Natural killer cell (primary cell): ENCODE results near the gene HIVEP3. TPM values are rescaled to one million over a fixed set of nuclear protein-coding genes. Genes with fewer than 3 reads are reported as not detected.

ENCODE experiments used
- ATAC-seq, 3 donors: fragments of 150-1000 bp in 2 of 3; fragments of 200-7000 bp in 1 of 3; cut with Tn5 transposase; 1 replicate in 1 of 3; 2 replicates in 2 of 3; pipeline ENCODE4 v1.10.0; 2021; ENCODE audit warnings: mild to moderate bottlenecking in 2 of 3, moderate library complexity in 2 of 3
- DNase-seq, 2 donors: peaks; one replicate each; pipeline versions ENCODE4 v3.0.0 to v3.0.0-alpha.2; 2013 to 2021; ENCODE audit warnings: mixed read lengths in 1 of 2
- H3K27ac ChIP-seq: one replicate; pipeline ENCODE4 v1.5.1; 2013; ENCODE audit warnings: mild to moderate bottlenecking, low read length
- H3K27me3 ChIP-seq: one replicate; pipeline ENCODE4 v1.6.1; 2013; ENCODE audit warnings: low read length; ENCODE audit not compliant: control insufficient read depth, insufficient read depth
- H3K36me3 ChIP-seq: one replicate; pipeline ENCODE4 v1.6.1; 2013; ENCODE audit warnings: low read length; ENCODE audit not compliant: control insufficient read depth, insufficient read depth
- H3K4me1 ChIP-seq: one replicate; pipeline ENCODE4 v1.6.1; 2013; ENCODE audit warnings: low read length; ENCODE audit not compliant: control insufficient read depth, insufficient read depth
- H3K4me3 ChIP-seq: one replicate; pipeline ENCODE4 v1.5.1; 2013; ENCODE audit warnings: low read length
- H3K9me3 ChIP-seq: one replicate; pipeline ENCODE4 v1.6.1; 2013; ENCODE audit warnings: low read length; ENCODE audit not compliant: control insufficient read depth, insufficient read depth
- H3K27ac Mint-ChIP-seq, 2 donors: one replicate each; pipeline ENCODE4 v1.8.0; 2022; ENCODE audit warnings: mild to moderate bottlenecking in 2 of 2, mixed read lengths in 2 of 2, moderate library complexity in 1 of 2
- H3K27me3 Mint-ChIP-seq, 2 donors: one replicate each; pipeline ENCODE4 v1.8.0; 2022; ENCODE audit warnings: low read depth in 2 of 2, mixed read lengths in 2 of 2
- H3K36me3 Mint-ChIP-seq: one replicate; pipeline ENCODE4 v1.8.0; 2022; ENCODE audit warnings: mixed read lengths
- H3K4me1 Mint-ChIP-seq, 2 donors: one replicate each; pipeline ENCODE4 v1.8.0; 2022; ENCODE audit warnings: mixed read lengths in 2 of 2
- H3K4me3 Mint-ChIP-seq: one replicate; pipeline ENCODE4 v1.8.0; 2022; ENCODE audit warnings: mild to moderate bottlenecking, moderate library complexity, mixed read lengths
- H3K9me3 Mint-ChIP-seq, 2 donors: one replicate each; pipeline ENCODE4 v1.8.0; 2022; ENCODE audit warnings: mixed read lengths in 2 of 2
- CTCF ChIP-seq: fragments of 200-600 bp; IDR thresholded peaks from one replicate; pipeline ENCODE4 v1.8.0; 2022; ENCODE audit warnings: antibody characterized with exemption
- WGBS: methylation state at CpG from one replicate; pipeline ENCODE4 v1.1.7; 2013; ENCODE audit warnings: missing lambda C conversion rate; ENCODE audit not compliant: insufficient coverage; 5-methylcytosine and 5-hydroxymethylcytosine counted together
- intact Hi-C: fragments of 100-400 bp; cut with micrococcal nuclease; formaldehyde crosslinking; loops from one replicate; pipeline ENCODE4 v1.14.2; 2022
- total RNA-seq, 4 donors: library from RNA; stranded (reverse); fragments of 120-200 nt in 1 of 4; gene quantifications; one replicate each; pipeline versions ENCODE4 v1.2.3 to v1.2.4, GENCODE V29; 2013 to 2022

Gene HIVEP3
- total RNA-seq, 3 donors from 2014 or later (not counting 1 experiment from before 2014, with no cell fraction given), result 26.2 to 35.2 (median 29.8) TPM

DNA sequence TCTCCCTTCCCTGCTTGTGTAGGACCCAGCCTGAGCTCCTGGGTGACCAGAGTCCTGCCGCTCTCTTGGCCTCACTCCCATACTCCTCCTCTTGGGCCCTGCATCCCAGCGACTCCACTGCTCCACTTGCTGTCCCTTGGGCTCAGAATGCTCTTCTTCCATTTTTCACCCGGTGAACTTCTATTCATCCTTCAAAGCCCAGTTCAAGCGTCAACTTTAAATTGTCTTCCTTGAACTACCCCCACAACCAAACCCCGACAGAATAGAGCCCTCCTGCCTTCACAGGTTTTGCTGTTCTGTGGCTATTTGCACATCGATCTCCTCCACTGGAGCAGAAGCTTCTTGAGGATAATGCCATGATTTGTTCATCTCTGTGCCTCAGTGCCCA is 218.9 kb downstream of the HIVEP3 start:
- no peak for TF ChIP-seq CTCF
- no peak overlapping the region for H3K4me3 ChIP-seq
- Mint-ChIP-seq H3K4me1 (peaks cover 10 to 30% of the 10 kb centered on the region in 2 donors), H3K9me3 (no peaks in the 10 kb centered on the region), H3K4me3 (no peak overlapping the region), H3K27me3 (no peaks in the 10 kb centered on the region), H3K27ac (peak overlapping the region in 1 of 2 donors; percentile 23), H3K36me3 (no peaks in the 10 kb centered on the region)
- no peaks in the 10 kb centered on the region for H3K27me3 ChIP-seq
- no peaks in the 10 kb centered on the region for H3K36me3 ChIP-seq
- DNase-seq, result no peak
- intact Hi-C loops, result no loop called here
- H3K4me1 ChIP-seq, result peaks cover 22% of the 10 kb centered on the region
- H3K9me3 ChIP-seq, result no peaks in the 10 kb centered on the region
- H3K27ac ChIP-seq, result no peak overlapping the region
- WGBS, result 97% methylated on average over 6 of the region's 6 CpGs
- ATAC-seq, result no peak

GRCh38 chr1:41698916-41699860 is 219.5 kb downstream of the HIVEP3 start:
- H3K27ac ChIP-seq, result no peak overlapping the region
- peak overlapping the region in 1 of 2 donors; percentile 36 for H3K27ac Mint-ChIP-seq
- no peak overlapping the region for H3K4me3 Mint-ChIP-seq
- H3K36me3 Mint-ChIP-seq, result no peaks in the 10 kb centered on the region
- WGBS, result 75% methylated on average over 17 of the region's 19 CpGs
- H3K27me3 ChIP-seq, result no peaks in the 10 kb centered on the region
- DNase-seq, result peak in 1 of 2 donors; percentile 66
- no peaks in the 10 kb centered on the region for H3K27me3 Mint-ChIP-seq
- no peak for TF ChIP-seq CTCF
- peak in 2 of 3 donors; percentile 18 to 56 for ATAC-seq
- intact Hi-C loops, result no loop called here
- no peaks in the 10 kb centered on the region for H3K36me3 ChIP-seq
- peaks cover 10 to 30% of the 10 kb centered on the region in 2 donors for H3K4me1 Mint-ChIP-seq
- no peak overlapping the region for H3K4me3 ChIP-seq
- H3K9me3 Mint-ChIP-seq, result no peaks in the 10 kb centered on the region
- peaks cover 22% of the 10 kb centered on the region for H3K4me1 ChIP-seq
- H3K9me3 ChIP-seq, result no peaks in the 10 kb centered on the region

- no peak overlapping the region for H3K27ac ChIP-seq
- no peak overlapping the region for H3K4me3 Mint-ChIP-seq
- ATAC-seq (no peak), DNase-seq (no peak)
- 83% methylated on average over 8 of the region's 9 CpGs for WGBS
- H3K27ac Mint-ChIP-seq, result no peak overlapping the region
- H3K9me3 ChIP-seq, result no peaks in the 10 kb centered on the region
- peaks cover 10 to 30% of the 10 kb centered on the region in 2 donors for H3K4me1 Mint-ChIP-seq
- no peaks in the 10 kb centered on the region for H3K27me3 Mint-ChIP-seq
- H3K36me3 Mint-ChIP-seq, result no peaks in the 10 kb centered on the region
- H3K36me3 ChIP-seq, result no peaks in the 10 kb centered on the region
- no peak overlapping the region for H3K4me3 ChIP-seq
- no peak for TF ChIP-seq CTCF
- no peaks in the 10 kb centered on the region for H3K9me3 Mint-ChIP-seq
- intact Hi-C loops, result no loop called here
- no peaks in the 10 kb centered on the region for H3K27me3 ChIP-seq
- H3K4me1 ChIP-seq, result peaks cover 22% of the 10 kb centered on the region
Observed at GRCh38 chr1:41696381-41696780, 222.3 kb downstream of the HIVEP3 start.
